Measurements from ENCODE around the gene CSNK1G2.
A peak's percentile ranks its signal among the peaks of the same experiment; 100 is the strongest.

The CSNK1G2 gene

DNA sequence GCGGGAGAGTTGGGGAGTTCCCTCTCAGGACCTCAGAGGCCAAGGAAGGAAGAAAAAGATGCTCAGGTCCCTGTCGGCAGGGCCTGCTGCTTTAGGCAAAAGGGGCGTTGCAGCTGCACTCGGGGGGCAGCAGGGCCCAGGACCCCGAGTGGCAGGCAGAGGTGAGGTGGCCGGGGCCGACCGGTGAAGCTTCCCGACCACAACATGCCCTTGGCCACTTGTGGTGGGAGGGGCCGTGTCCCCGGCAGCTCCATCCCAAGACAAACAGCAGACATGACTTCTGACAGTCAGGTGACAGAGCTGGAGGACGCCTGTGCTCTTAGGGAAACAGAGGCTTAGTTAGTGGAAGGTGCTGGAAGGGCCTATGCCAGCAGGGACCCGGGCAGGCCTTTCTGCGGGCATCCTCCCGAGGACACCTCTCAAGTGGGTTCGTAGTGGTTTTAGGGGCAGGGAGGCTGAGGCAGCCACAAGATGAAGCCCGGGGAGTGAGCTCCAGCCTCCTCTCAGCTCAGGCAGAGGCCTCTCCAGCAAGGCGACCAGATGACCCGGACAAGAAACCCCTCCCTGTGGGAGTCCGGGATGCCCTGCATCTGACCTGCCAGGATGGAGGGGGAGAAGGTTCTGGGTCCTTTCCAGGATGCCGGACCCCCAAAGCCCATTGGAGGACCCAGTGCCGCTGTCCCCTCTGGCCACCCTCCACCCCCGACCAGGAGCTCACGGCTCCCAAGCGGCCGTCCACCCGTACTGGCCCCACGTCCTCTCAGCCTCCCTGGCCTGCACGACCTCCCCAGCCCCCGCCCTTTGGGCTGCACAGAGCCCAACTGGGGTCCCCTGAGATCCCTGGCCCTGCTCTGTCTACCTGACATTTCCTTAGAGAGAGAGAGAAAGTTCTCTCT lies 50.3 kb downstream of the CSNK1G2 start:
- no peak for DNase-seq

DNA sequence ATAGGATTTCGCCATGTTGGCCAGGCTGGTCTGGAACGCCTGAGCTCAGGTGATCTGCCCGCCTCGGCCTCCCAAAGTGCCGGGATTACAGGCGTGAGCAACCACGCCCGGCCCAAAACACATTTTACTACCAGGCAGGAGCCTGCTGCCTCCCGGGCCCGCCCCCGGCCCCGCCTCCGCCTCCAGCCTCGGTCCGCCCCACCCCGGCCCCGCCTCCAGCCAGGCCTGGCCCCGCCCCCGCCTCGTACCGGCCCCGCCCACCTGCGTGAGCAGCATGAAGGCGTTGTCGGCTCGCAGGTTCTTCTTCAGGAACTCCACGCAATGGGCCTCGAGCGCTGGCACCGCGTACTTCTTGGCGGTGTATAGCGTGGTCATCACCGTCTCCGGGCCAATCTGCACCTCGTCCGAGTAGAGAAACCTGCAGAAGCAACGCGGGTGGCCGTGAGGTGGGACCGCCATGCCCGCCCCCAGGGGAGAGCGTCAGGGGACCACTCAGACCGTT lies 51.8 kb downstream of the CSNK1G2 start:
- DNase-seq, result peak; percentile 22

GRCh38 chr19:1997353-1998233 lies 56.6 kb downstream of the CSNK1G2 start:
- DNase-seq, result no peak

- no peak for DNase-seq
Observed at GRCh38 chr19:1998712-1999708, 58.0 kb downstream of the CSNK1G2 start.

DNA sequence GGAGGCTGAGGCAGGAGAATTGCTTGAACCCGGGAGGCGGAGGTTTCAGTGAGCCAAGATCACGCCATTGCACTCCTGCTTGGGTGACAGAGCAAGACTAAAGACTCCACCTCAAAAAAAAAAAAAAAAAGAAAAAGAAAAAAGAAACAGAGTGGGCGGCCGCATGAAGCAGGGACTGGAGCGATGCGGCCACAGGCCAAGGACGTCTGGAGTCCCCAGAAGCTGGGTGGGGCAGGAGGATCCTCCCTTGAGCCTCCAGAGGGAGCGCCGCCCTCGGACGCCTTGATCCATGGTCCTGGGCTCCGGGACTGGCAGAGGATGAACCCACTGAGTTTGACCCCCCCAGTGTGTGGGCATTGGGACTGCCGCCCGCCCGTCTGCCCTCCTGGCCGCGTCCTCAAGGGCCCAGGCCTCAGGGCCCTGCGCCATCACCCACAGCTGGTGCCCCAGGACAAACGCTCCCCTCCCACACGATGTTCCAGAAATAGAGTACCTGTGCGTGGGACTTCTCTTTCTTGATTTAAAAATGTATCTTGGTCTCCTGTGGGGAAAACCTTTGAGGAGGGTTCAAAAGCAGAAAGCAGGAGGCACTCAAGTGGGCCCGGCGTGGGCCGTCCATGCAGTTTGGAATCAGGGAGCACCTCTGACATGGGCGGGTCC lies 59.0 kb downstream of the CSNK1G2 start:
- no peak for DNase-seq

- DNase-seq, result no peak
Observed at GRCh38 chr19:2003874-2004273, 62.9 kb downstream of the CSNK1G2 start.

DNA sequence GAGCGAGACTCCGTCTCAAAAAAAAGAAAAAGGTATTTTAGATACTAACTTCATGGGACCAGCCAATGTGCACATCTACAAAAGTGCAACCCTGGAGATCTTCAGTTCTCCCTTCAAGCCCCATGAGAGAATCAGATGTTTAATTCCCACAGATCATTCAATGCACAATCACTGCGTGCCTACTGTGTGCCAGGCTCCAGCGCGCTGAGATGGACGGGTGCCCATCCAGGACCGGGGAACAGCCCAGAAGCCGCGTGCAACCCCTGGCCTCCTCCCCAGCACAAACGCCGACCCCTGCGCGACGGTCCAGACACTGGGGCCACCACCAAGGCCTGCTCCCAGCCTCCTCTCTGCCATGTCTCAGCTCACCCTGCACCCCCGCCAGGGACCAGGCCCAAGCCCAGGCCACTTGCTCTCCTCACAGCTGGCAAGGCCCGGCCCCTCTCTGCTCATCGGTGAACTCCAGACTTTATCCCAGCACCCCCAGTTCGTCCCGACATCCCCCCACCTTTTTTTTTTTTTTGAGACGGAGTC lies 69.2 kb downstream of the CSNK1G2 start:
- no peak for DNase-seq

- no peak for DNase-seq
Observed at GRCh38 chr19:2011169-2011568, 70.2 kb downstream of the CSNK1G2 start.

DNA sequence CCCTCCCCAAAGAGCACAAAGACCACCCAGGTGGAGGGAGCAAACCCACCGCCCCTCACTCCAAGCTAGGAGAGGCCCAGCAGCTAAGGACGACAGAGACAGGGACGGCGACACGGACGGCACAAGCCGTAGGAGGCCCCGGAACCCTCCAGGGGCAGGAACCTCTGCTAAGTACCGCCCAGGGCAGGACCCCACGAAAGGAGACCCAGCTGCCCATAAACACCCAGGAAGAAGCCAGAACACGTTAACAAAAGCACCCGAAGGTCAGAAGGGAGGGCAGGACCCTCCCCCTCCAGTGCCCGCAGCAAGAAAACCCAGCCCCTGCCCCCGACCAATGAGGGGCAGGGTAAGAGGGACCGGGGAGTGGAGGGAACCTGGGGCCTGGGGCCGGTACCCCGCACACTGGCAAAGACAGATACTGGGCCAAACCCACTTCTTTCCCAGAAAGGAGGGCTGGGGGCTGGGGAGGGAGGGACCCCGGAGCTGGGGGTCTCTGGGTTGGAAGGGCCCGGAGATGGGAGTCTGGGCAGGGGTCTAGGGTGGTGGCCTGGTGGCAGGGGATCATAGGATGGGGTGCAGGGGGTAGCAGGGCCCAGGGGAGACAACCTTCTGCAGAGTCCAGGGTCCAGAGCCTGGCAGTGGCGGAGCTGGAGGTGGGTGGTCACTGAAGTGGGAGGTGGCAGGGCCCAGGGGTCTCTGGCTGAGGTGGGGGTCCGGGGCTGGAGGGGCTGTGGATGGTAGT lies 72.1 kb downstream of the CSNK1G2 start:
- DNase-seq, result peak; percentile 1

- no peak for DNase-seq
Observed at GRCh38 chr19:2013683-2013961, 72.7 kb downstream of the CSNK1G2 start.

- DNase-seq, result no peak
Observed at GRCh38 chr19:2014131-2014571, 73.2 kb downstream of the CSNK1G2 start.

DNA sequence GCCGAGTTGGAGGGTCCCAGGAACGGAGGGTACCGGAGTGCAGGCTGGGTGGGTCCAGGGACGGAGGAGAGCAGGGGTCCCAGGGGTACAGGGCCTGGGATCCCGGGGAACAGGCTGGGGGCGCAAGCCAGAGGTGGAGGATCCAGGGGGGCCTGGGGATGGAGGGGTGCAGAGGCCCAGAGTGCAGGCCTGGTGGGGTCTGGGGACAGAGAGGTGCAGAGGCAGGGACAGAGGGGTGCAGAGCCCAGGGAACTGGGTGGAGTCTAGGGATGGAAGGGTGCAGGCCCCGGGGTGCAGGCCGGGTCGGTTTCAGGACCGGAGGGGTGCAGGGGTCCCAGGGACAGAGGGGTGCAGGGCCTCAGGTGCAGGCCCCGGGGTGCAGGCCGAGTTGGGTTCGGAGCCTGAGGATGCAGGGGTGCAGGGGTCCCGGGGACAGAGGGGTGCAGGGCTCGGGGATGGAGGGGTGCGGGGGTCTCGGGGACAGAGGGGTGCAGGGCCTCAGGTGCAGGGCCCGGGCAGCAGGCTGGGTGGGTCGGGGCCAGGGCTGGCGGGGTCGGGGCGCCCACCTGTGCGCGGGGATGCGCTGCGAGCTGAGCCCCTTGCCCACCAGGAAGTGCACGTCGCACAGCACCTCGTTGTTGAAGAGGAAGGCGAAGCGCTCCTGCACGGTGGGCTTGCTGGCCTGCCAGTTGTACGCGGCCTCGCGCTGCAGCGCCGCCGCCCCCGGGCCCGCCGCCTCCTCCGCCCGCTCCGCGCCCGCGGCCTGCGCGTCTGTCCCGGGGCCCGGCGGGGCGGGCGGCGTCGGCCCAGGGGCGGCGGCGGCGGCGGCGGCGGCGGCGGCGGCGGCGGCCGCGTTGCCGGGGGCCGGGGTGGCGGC lies 74.0 kb downstream of the CSNK1G2 start:
- peak; percentile 39 for DNase-seq

- DNase-seq, result peak; percentile 82
Observed at GRCh38 chr19:2015608-2015950, 74.6 kb downstream of the CSNK1G2 start, which contains the start of gene BTBD2. Gene BTBD2 (minus strand): TSS chr19:2015714. CDS start chr19:2015703, 11 bp downstream.

DNA sequence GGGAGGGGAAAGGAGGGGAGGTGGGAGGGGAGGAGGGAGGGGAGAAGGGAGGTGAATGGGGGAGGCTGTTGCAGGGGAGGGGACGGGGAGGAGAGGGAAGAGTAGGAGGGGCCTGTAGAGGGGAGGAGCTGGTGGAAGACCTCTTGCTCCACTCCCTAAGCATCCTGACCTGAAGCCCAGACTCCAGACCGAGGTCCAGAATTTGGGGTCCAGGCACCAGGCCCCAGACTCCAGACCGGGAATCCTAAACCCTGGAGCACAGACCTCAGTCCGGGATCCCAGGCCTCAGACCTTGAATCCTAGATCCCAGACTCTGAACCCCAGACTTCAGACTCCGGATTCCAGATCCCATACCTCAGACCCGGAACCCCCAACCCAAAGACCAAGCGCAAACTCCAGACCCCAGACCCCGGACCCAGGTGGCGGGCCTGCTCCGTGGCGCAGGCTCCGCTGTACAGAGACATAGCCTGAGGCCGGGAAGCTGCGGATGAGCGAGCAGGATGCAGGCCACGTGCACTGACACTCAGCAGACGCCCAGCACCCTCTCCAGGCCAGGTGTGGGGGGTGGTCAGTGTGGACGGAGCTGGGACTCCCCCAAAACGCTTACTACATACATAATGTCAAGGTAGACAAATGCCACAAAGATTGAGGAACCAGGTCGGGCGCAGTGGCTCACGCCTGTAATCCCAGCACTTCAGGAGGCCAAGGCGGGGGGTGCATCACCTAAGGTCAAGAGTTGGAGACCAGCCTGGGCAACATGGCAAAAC lies 75.3 kb downstream of the CSNK1G2 start:
- peak; percentile 83 for DNase-seq

GRCh38 chr19:2018752-2019151 lies 77.8 kb downstream of the CSNK1G2 start:
- DNase-seq, result no peak

GRCh38 chr19:2021453-2022140 lies 80.6 kb downstream of the CSNK1G2 start:
- DNase-seq, result no peak

GRCh38 chr19:2022289-2022688 lies 81.3 kb downstream of the CSNK1G2 start:
- DNase-seq, result no peak

- no peak for DNase-seq
Observed at GRCh38 chr19:2026770-2027169, 85.8 kb downstream of the CSNK1G2 start.
